HG02571 (cell line): ENCODE measurements around the gene EEFSEC.

ENCODE experiments used
- ATAC-seq: cut with Tn5 transposase; IDR thresholded peaks from one replicate; pipeline ENCODE4 v1.9.1; 2021; ENCODE audit warnings: mild to moderate bottlenecking, moderate library complexity; ENCODE audit not compliant: unreplicated experiment

EEFSEC gene

DNA sequence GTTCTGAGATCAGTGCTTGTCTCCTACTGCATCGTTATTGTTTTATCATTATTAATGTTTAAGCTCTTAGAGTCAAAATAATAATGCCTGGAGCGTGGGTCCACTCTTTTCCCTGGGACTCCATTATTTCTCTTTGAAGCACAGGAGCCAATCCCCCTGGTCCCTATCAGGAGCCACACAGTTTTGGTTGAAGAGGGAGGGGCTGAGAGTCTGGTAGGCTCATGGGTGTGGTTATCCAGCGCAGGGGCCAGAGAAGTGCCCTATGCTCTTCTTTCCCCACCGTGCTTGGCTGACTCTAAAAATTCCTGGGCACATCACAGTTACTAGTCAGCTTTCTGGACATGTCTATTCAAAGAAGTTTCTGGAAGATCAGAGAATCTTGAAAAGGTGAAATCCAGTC, 191.9 kb downstream of the EEFSEC start:
- no peak for ATAC-seq

DNA sequence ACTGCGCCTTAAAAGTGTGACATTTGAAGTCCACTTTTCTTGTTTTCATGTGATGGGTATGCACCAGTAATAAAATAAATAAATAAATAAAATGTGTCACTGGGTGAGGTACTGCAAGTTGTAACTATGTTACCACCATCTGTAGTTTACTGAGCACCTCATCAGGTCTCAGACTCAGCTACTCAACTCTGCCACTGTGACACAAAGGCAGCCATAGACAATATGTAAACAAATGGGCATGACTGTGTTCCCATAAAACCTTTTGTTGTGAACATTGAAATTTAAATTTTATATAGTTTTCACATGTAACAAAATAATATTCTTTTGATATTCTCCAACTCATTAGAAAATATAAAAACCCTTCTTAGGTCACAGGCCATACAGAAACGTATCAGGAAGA, 193.3 kb downstream of the EEFSEC start:
- no peak for ATAC-seq

DNA sequence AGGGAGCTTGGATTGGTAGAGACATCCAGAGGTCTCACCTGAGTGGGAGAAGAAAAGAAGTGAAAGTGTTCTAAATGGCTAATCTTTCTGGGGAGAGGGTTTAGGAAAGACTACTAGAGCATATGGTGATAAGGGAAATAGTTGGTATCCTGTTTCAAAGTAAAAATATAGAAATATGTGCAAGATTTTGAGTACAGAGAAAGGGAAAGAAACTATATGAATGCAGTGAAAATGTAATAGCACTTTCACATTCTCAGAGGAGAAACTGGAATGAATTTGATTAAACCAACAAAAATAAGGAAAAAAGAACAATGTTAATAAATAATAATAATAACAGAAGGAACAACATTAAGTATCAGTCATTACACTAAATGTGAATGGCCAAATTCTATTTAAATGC, 194.0 kb downstream of the EEFSEC start:
- no peak for ATAC-seq

DNA sequence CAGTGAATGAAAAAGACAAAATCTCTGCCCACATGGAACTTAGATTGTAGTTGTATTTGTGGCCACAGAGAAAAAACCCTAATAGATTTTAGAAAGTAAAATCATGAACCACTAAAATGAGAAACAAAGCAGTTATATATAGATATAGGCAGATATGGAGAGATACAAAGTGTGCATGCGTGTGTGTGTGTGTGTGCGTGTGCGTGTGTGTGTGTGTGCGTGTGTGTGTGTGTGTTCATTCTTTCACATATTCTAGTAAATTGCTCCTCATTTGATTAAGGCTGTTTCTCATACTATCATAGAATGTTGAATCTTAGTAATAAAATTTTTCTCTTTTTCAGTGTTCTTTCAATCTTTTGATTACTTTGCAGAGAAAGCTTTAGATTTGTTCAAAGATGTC, 194.8 kb downstream of the EEFSEC start:
- no peak for ATAC-seq

DNA sequence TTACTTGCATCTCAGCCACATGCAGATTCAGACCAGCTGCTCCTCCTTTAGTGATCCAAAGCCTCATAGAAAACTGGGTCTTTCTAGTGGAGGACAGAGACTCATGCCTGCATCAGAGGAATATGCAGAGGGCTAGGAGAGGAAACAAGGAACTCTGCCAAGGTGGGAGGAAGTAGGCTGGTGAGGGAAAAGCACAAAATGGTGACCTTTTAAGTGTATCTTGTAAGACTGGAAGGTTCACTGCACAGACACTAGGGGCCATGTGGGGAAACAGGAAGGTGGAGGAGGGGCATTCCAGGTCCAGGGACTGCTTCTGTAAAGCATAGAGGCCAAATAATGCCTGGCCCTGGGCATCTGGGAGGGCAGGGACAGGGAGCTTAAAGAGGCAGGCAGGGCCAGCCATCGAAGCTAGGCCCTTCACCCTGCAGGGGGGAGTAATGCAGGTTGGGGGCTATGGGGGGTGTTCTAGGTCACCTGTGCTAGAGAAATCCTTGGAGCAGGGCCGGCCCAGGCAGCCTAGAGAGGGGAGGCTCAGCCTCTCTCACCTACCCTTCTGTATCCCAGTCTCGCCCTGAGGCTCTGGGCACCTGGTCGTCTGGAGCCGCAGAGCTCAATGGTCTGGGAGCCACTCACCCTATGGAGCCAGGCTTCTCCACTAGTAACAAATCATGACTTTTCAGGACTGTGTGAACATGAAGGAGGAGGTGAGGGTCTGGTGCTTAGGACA, 195.7 kb downstream of the EEFSEC start:
- no peak for ATAC-seq

DNA sequence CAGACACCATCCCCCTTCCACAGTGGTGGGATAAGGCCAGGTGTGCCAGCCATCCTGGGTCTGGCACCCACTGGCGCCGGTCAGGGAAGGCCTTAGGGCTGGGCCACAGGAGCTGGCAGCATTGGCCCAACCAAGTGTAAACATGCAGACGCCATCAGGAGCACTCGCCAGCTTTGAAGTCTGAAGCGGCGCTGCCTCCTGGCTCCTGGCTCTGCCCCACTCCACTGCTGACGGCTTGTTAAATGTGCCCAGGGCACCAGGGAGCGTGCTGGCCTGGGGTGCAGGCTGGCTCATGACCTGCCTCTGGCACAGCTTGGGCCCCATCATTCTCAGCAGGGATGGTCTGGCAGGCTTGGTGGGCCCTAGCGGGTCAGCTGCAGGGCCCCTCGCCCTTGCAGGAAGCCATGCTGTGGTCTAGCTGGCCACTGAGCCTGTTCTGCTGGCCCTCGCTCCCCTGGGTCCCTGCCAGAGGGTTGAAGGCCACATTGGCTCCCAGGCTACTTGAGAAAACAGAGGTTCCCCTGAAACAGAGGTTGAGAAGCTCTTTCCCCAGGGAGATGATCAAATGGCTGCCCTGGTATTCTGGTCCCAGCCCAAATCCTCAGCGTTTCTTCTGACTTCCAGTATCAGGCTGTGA, 196.8 kb downstream of the EEFSEC start:
- no peak for ATAC-seq

DNA sequence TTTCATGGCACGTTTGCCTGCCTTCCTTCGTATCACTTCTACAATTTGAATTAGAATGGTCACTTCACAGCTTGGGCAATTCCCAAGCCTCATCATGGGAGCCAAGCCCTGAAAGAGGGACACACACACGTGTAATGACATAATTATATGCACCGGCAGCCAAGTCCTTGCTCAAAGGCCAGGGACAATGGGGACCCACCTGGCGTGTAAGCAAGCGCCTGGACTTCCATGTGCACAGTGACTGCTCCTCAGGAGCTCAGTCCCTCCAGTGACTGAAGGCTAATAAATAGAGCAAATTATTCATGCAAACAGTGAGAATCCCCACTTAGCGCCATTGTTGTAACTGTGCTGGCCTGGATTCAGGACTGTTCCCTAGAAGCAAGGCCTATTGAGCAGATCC, 198.3 kb downstream of the EEFSEC start:
- ATAC-seq, result no peak

DNA sequence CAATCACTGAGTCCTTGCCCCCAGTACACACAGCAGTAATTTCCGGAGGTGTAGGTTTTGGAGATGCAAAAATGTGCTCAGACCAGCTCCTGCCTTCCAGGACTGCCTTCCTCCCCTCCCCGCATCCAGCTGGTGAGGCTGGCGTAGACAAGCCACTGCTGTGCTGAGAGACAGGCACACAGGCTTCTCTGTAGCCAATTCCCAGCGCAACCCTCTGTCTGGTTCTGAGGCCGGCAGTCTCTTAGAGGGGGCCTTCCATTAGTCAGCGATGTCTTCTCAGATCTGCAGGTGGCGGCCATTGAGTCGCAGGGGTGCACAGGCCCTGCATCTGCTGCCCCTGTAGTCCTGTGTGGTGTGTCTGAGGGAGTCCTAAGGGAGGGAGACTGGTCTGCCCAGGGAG, 199.0 kb downstream of the EEFSEC start:
- ATAC-seq, result no peak

DNA sequence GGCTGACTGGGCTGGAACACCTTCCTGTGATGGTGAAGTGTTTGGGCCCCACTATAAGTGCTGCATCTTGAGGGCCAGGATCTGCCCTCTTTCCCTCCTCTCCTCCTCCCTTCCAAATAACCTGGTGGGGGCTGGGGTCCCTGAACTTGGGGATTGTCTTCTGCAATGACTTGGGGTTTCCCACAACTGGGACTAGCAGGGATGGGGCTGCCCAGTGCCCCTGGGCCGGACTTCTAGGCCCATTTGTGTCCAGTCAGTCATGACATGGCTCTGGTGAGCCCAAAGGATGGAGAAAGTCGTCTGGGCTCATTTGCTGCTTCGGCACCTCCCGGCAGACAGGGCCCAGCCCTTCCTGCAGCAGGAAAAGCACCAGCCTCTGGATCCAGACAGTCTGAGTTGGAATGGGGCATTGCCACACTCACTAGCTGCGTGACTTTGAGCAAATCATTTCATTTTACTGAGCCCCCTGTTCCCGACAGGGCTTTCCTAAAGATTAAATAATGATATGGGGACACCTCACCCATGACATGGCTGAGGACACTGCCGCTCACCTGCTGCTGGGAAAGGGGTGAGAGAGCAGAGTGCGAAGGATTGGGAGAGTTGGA, 200.2 kb downstream of the EEFSEC start:
- no peak for ATAC-seq

DNA sequence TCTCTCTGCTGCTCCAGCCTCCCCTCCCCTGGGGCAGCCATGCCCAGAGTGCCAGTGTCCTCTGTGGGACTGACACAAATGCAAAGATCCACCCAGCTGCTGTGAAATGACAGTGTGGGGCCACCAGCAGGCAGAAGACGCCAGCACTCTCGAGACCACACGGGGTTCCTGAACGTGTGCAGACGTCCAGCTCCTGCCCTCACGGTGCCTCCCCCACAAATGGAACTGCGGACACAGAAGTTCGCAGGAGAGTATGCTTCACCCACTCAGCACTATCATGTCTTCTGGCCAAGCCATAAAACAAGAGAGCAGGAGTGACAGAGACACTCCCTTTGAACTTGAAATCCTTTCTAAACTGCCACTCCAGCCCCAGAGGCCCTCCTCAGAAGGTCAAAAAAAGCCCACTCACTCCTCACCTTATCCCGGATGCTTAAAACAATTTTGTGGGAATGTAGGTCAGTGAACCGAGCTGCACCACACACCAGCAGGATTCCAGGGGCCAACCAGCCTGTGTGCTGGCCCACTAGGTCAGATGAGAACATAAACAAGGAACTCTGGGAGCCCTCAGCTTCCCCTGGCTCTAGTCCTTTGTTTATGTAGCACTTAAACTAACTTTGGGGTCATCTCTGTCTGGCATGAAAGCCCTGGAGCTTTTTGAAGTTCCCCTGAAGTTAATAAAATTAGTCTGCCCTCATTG, 200.9 kb downstream of the EEFSEC start:
- no peak for ATAC-seq

DNA sequence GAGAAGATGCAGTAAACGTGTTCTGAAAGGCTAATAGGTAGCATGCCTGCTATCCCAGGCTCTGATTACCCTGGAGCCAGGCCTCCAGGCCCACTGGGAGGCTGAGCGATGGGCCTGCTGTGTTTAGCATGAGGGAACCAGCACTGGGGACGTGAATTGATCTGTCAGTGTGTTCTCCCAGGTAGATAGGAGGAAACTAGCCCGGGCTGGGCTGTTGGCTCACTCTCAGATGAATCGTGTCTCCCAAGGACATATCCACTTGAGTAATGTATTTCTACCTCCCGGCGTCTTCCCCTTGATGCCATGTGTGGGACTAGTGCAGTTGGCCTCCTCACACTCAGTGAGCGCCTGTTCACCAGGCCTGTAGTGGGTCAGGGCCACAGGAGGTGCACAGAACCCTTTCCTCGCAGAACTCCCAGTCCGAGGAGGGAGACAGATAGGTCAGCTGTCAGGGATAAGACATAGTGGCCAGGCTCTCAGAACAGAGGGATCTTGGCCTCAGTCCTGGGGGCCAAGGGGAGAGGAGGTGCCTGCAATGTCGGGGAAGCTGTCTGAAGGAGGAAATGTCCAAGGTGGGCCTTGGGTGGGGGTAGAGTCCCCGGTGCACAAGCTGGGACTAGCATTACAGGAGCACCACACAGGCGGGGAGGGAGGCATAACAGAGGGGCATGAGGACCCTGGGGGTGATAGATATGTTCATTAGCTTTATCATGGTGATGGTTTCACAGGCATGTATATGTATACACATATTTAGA, 201.7 kb downstream of the EEFSEC start:
- ATAC-seq, result no peak

DNA sequence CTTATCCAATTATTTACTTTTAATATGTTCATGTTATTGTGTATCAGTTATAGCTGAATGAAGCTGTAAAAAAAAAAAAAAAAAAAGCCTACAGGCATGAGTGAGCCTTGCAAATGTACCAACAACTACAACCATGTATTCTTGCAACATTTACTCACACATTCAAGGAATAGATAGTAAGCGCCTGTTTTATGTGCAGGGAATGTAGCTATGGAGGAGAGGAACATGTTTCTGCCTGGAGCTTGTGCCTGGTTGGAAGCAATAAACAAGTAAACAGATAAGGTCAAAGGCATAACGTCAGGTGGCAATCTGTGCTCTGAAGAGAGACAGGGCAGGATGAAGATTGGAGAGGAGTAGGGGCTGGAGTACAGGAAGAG, 202.2 kb downstream of the EEFSEC start:
- no peak for ATAC-seq

DNA sequence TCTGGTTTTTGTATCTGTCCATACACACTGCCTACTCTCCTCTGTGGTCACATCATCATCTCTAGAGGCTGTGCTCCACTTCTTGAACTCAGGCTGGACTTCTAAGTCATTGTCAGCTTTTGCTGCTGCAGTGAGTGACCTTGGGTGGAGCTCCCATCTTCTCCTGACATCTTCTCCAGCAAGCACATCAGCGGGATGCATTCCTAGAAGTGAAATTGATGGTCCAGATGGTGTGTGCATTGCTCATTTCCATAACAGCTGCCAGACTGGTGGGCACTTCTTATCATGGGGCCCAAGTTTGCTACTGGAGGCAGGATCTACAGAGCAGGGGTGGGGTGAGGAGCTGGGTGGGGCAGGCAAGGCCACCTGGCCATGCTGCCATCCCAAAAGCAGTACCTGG, 203.5 kb downstream of the EEFSEC start:
- ATAC-seq, result no peak

DNA sequence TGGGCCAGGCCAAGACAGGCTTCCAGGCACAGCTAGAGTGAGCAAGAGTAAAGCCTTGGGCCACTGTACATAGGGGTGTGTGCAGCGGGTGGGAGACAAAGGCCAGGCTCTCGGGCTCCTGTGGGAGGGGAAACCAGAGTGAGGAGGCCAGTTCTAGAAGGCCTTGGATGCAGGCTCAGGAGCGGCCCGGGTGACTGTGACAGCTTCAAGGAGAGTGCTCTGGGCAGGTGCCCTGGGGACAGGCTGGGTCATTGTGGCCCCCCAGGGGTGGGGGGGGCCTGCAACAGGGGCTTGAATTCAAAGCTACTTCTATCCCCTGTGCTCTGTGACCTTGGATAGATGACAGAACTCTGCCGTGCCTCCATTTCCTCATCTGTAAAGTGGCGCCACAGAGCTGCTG, 204.3 kb downstream of the EEFSEC start:
- no peak for ATAC-seq

DNA sequence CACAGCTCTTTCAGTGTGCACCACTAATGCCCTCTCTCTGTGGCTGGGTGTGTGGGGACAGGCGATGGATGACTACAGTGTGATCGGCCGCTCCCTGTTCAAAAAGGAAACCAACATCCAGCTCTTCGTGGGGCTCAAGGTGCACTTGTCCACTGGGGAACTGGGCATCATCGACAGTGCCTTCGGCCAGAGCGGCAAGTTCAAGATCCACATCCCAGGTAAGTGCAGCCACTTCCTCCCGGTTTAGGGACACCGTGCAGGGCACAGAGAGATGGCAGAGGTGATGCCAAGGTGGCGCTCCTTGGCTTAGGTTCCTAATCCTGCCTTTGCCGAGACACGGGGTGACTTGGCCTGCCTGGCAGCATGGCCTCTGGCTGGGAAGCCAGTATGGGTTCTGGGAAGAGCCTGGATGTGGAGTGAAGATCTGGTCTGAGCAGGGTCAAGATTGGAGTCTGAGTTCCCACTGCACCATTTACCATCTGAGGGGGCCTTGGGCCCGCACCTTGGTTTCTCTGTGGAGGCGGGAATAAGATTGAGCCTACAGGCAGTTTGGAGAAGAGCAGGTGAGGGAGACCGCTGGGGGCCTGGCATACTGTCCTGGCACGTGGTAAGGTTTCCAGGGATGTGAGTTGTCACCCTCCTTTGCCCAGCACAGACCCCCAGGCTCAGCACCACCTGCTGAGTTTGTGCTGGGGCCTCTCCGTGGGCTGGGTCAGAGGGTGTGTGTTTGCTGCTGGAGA, 205.0 kb downstream of the EEFSEC start:
- ATAC-seq, result no peak

DNA sequence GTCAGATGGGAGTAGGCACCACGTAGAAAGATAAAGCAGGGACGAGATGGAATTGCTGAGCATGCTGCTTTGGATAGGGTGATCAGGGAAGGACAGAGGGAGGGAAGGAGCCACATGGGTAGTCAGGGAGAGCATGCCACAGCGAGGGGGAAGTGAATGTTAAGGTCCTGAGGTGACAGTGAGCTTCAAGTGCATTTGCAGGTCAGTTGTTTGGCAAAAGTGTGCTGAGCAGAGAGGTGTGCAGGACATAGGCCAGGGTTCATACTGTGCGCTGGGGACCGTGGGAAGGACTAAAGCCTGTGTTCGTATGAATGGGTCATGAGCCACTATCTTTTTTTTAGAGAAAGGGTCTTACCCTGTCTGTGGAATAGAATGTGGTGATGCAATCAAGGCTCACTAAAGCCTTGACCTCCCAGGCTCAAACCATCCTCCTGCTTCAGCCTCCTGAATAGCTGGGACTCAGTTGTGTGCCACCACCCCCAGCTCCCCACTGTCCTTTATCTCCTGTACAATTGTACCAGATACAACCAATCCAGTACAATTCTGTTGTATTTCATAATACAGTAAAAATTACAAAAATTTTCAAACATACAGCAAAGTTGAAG, 205.9 kb downstream of the EEFSEC start:
- ATAC-seq, result no peak

DNA sequence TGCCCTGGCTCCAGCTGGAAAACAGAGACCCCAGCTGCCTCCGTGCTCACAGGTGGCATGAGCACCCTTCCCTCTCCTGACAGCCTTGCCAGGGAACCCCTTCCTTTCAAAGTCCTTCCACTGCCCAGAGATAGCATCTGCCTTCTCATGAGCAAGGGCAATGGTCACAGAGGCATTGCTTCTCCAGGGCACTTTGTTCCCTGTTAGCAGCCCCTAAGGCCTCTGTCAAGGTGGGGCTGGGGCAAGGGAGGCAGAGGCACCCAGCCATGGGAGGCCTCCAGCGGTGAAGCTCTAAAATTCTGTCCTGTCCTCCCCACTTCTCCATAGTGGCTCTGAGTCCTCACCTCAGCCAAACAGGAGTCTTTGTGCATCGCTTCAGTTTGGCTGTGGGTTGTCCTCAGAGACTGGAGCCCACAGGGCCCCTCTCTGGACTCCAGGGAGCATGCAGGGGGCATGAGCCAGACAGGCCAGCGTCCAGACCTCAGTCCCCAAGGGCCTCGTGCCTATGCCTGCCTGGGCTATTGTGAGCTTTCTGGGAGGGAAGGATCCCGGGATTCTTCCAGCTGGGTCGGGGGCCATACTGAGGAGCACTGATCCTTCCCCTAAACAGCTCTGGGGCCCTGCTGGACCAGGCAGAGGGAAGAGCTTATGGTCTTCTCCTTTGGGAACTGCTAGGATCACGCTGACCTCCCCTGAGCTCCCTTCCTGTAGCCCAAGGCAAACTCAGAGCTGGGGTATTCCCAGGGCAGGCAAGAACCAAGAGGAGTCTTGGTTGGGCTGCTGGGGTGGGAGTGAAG, 206.8 kb downstream of the EEFSEC start:
- no peak for ATAC-seq

DNA sequence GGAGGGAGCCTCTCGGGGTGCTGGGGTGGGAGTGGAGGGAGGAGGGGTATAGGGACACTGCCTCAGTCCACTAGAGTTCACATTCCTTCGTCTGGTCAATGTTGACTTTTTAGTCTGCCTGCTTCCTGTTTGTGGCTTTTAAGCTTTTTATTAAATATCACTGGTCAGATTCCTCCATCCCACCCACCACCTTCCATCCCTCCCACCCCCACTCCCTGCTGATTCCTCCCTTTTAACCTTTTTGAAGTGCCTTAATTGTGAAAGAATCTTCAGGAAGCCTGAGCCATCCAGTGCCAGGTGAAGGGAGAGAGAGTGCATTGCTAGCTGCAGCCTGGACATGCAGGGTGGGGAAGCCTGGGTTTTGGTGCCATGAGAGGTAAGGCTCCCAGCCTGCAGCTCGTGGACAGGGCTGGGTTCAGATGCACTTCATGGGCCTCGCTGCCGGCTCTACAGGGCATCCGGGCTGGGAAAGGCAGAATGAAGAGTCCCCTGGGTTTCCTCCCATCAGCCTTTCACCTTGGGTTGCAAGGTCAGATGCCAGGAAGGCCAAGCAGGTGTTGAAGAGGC, 207.5 kb downstream of the EEFSEC start:
- ATAC-seq, result no peak
